B cell (primary cell): ENCODE data around the gene C14orf180. TPM values are rescaled to one million over a fixed set of nuclear protein-coding genes. Genes with fewer than 3 reads are reported as not detected.

Experiments
- ATAC-seq: fragments of 200-7000 bp; cut with Tn5 transposase; one replicate; pipeline ENCODE4 v1.10.0; 2021; ENCODE audit warnings: low read depth, mild to moderate bottlenecking, moderate number of reproducible peaks, moderate library complexity
- CTCF ChIA-PET: fragments of 350-600 bp; sonication (Branson Sonifier 250); formaldehyde crosslinking; loops from one replicate; lab custom pipeline; 2021; ENCODE audit warnings: antibody characterized with exemption, inconsistent platforms; lab: Charles Lee
- POLR2A ChIA-PET: fragments of 350-600 bp; sonication (Branson Sonifier 250); formaldehyde crosslinking; loops from one replicate; lab custom pipeline; 2021; ENCODE audit warnings: antibody characterized with exemption; lab: Charles Lee
- DNase-seq: peaks from one replicate; pipeline ENCODE4 v3.0.0; 2013
- H2AFZ ChIP-seq: 2 replicates; pipeline ENCODE4 v1.6.1; 2012; ENCODE audit warnings: mild to moderate bottlenecking, low read depth, low read length; ENCODE audit not compliant: insufficient read depth, poor library complexity, severe bottlenecking
- H3K27ac ChIP-seq, 2 donors: 1 replicate in 1 of 2; 2 replicates in 1 of 2; pipeline ENCODE4 v1.5.1; 2012 to 2013; ENCODE audit warnings: low read length in 2 of 2, mild to moderate bottlenecking in 2 of 2, moderate library complexity in 1 of 2
- H3K27me3 ChIP-seq, 4 experiments: fragments of 200-600 bp in 1 of 4; sonication (generic) in 1 of 4; replicated peaks in 1 of 4; 1 replicate in 2 of 4; 2 replicates in 2 of 4; pipeline versions ENCODE4 v1.6.1 to v1.7.0; 2013 to 2016; ENCODE audit warnings: low read length in 3 of 4, mild to moderate bottlenecking in 2 of 4, mixed read lengths in 1 of 4, moderate library complexity in 1 of 4; ENCODE audit not compliant: insufficient read depth in 4 of 4, control insufficient read depth in 3 of 4; ENCODE audit errors: control extremely low read depth in 1 of 4
- H3K36me3 ChIP-seq, 2 experiments: replicated peaks in 1 of 2; 1 replicate in 1 of 2; 2 replicates in 1 of 2; pipeline versions ENCODE4 v1.6.1 to v1.7.1; 2013; ENCODE audit warnings: low read length in 1 of 2; ENCODE audit not compliant: insufficient read depth in 2 of 2, control insufficient read depth in 1 of 2; ENCODE audit errors: control extremely low read depth in 1 of 2, extremely low read depth in 1 of 2
- H3K4me1 ChIP-seq, 2 donors: fragments of 200-600 bp in 1 of 2; sonication (generic) in 1 of 2; 1 replicate in 1 of 2; 2 replicates in 1 of 2; pipeline versions ENCODE4 v1.5.1 to v1.6.1; 2013 to 2017; ENCODE audit warnings: low read length in 2 of 2; ENCODE audit not compliant: control insufficient read depth in 2 of 2, insufficient read depth in 2 of 2
- H3K4me2 ChIP-seq: replicated peaks from 2 replicates; pipeline ENCODE3; 2012; ENCODE audit warnings: mild to moderate bottlenecking, low read depth, low read length; ENCODE audit not compliant: poor library complexity, severe bottlenecking
- H3K4me3 ChIP-seq, 5 experiments: fragments of 200-600 bp in 1 of 5; sonication (generic) in 1 of 5; 1 replicate in 3 of 5; 2 replicates in 2 of 5; pipeline versions ENCODE4 v1.5.1 to v1.7.0; 2011 to 2016; ENCODE audit warnings: low read length in 4 of 5, mild to moderate bottlenecking in 4 of 5, low read depth in 2 of 5, control low read depth in 1 of 5, moderate library complexity in 1 of 5; ENCODE audit not compliant: insufficient read depth in 1 of 5; ENCODE audit errors: control extremely low read depth in 1 of 5, extremely low read depth in 1 of 5
- H3K79me2 ChIP-seq: fragments of 200-600 bp; sonication (generic); one replicate; pipeline ENCODE4 v1.6.0; 2016; ENCODE audit warnings: low read length; ENCODE audit not compliant: control insufficient read depth, insufficient read depth
- H3K9ac ChIP-seq: fragments of 200-600 bp; sonication (generic); 2 replicates; pipeline ENCODE4 v1.6.1; 2017; ENCODE audit warnings: mild to moderate bottlenecking, low read length, moderate library complexity
- H3K9me3 ChIP-seq, 3 donors: one replicate each; pipeline versions ENCODE4 v1.6.1 to v1.7.1; 2013; ENCODE audit warnings: low read length in 2 of 3; ENCODE audit not compliant: control insufficient read depth in 2 of 3, insufficient read depth in 1 of 3; ENCODE audit errors: control extremely low read depth in 1 of 3
- H4K20me1 ChIP-seq: 2 replicates; pipeline ENCODE4 v1.6.0; 2012; ENCODE audit warnings: mild to moderate bottlenecking, low read length; ENCODE audit not compliant: insufficient read depth, control insufficient read depth, poor library complexity, severe bottlenecking
- H3K27ac Mint-ChIP-seq: one replicate; pipeline ENCODE4 v1.8.0; 2021; ENCODE audit warnings: mixed read lengths
- H3K27me3 Mint-ChIP-seq: one replicate; pipeline ENCODE4 v1.8.0; 2021; ENCODE audit warnings: mixed read lengths
- H3K4me1 Mint-ChIP-seq: one replicate; pipeline ENCODE4 v1.8.0; 2021; ENCODE audit warnings: mixed read lengths
- H3K4me3 Mint-ChIP-seq: one replicate; pipeline ENCODE4 v1.8.0; 2021; ENCODE audit warnings: mixed read lengths
- H3K9me3 Mint-ChIP-seq: one replicate; pipeline ENCODE4 v1.8.0; 2022; ENCODE audit warnings: mixed read lengths; ENCODE audit not compliant: insufficient read depth
- CTCF ChIP-seq: fragments of 200-600 bp; IDR thresholded peaks from one replicate; pipeline ENCODE4 v1.8.0; 2022; ENCODE audit warnings: antibody characterized with exemption, mild to moderate bottlenecking
- EZH2 ChIP-seq: IDR thresholded peaks from 2 replicates; pipeline ENCODE4 v1.6.1; 2012; ENCODE audit warnings: borderline replicate concordance, low read depth, mild to moderate bottlenecking, moderate library complexity, low read length; ENCODE audit not compliant: insufficient read depth, poor library complexity, severe bottlenecking
- whole genome bisulfite sequencing: methylation state at CpG from one replicate; pipeline ENCODE4 v1.1.5; 2013; ENCODE audit warnings: missing lambda C conversion rate; ENCODE audit not compliant: insufficient coverage; 5-methylcytosine and 5-hydroxymethylcytosine counted together
- intact Hi-C: fragments of 100-400 bp; cut with micrococcal nuclease; formaldehyde crosslinking; loops from one replicate; pipeline ENCODE4 v1.10.0; 2022
- polyA plus RNA-seq: library from polyadenylated mRNA; depleted of rRNA; stranded (reverse); fragments of >200 nt; gene quantifications from 2 replicates; pipeline ENCODE4 v1.2.3, GENCODE V29; 2012
- total RNA-seq, 2 donors: library from RNA; stranded (reverse); fragments of 120-200 nt in 1 of 2; gene quantifications; 1 replicate in 1 of 2; 2 replicates in 1 of 2; pipeline versions ENCODE4 v1.2.3 to v1.2.4, GENCODE V29; 2013 to 2022

C14orf180 gene
- total and polyA plus RNA-seq, 2 donors (not counting 1 experiment from before 2014, with no cell fraction given) = not detected

GRCh38 chr14:104634138-104634760 lies 54.7 kb downstream of the C14orf180 start:
- no peak overlapping the region for H3K4me3 ChIP-seq
- H3K27me3 ChIP-seq = peaks cover 0 to 12% (median 0%) of the 10 kb centered on the region in 4 experiments
- H3K9ac ChIP-seq = no peak overlapping the region
- H3K36me3 ChIP-seq = no peaks in the 10 kb centered on the region
- no peak overlapping the region for H2AFZ ChIP-seq
- ATAC-seq (no peak), DNase-seq (no peak)
- no peaks in the 10 kb centered on the region for H3K4me1 ChIP-seq
- H3K4me3 Mint-ChIP-seq = no peak overlapping the region
- no peaks in the 10 kb centered on the region for H3K9me3 Mint-ChIP-seq
- H3K27ac Mint-ChIP-seq = no peak overlapping the region
- no peaks in the 10 kb centered on the region for H3K4me1 Mint-ChIP-seq
- H3K4me2 ChIP-seq = no peak overlapping the region
- H3K79me2 ChIP-seq = no peaks in the 10 kb centered on the region
- H3K9me3 ChIP-seq = peaks cover 0 to 7% (median 5%) of the 10 kb centered on the region in 3 donors
- POLR2A ChIA-PET = no interaction called here
- intact Hi-C loops = no loop called here
- H4K20me1 ChIP-seq = no peaks in the 10 kb centered on the region
- CTCF ChIA-PET = no interaction called here
- H3K27me3 Mint-ChIP-seq = peaks cover 14% of the 10 kb centered on the region
- 92% methylated on average over 20 of the region's 20 CpGs for WGBS
- no peak overlapping the region for H3K27ac ChIP-seq
- TF ChIP-seq CTCF (no peak), EZH2 (no peak)

GRCh38 chr14:104634886-104635570 lies 55.5 kb downstream of the C14orf180 start:
- Mint-ChIP-seq H3K4me3 (no peak overlapping the region), H3K27me3 (peaks cover 14% of the 10 kb centered on the region), H3K9me3 (no peaks in the 10 kb centered on the region), H3K27ac (no peak overlapping the region), H3K4me1 (peaks cover 2% of the 10 kb centered on the region)
- Histone ChIP-seq H3K4me1 (peaks cover 5 to 6% of the 10 kb centered on the region in 2 donors), H3K9me3 (no peaks in the 10 kb centered on the region), H3K27ac (no peak overlapping the region), H4K20me1 (no peaks in the 10 kb centered on the region), H3K36me3 (no peaks in the 10 kb centered on the region), H2AFZ (no peak overlapping the region), H3K79me2 (no peaks in the 10 kb centered on the region), H3K27me3 (peaks cover 0 to 15% (median 0%) of the 10 kb centered on the region in 4 experiments), H3K4me3 (no peak overlapping the region), H3K4me2 (no peak overlapping the region), H3K9ac (no peak overlapping the region)
- 88% methylated on average over 26 of the region's 26 CpGs for WGBS
- peak; percentile 6 for DNase-seq
- POLR2A ChIA-PET = no interaction called here
- CTCF ChIA-PET = no interaction called here
- intact Hi-C loops = no loop called here
- ATAC-seq = no peak
- TF ChIP-seq EZH2 (no peak), CTCF (no peak)
